ENCODE measurements around the gene ATP8A1.

The ATP8A1 gene

GRCh38 chr4:42633605-42634388 lies 23.1 kb downstream of the ATP8A1 start:
- no peak overlapping the region for H3K27ac ChIP-seq (ENCODE audit: low read depth, low read length)
- H3K4me3 ChIP-seq (ENCODE audit: low read length), result no peak overlapping the region
- H3K9ac ChIP-seq (ENCODE audit: low read length), result no peak overlapping the region
- H3K4me1 ChIP-seq (ENCODE audit: control insufficient read depth, insufficient read depth, low read length), result no peaks in the 10 kb centered on the region
- no peaks in the 10 kb centered on the region for H3K36me3 ChIP-seq (ENCODE audit: control insufficient read depth, insufficient read depth, low read length)
- H3K27me3 ChIP-seq (ENCODE audit: control insufficient read depth, insufficient read depth, low read length), result no peaks in the 10 kb centered on the region

- no peak overlapping the region for H3K4me3 ChIP-seq (ENCODE audit: low read length)
- no peaks in the 10 kb centered on the region for H3K27me3 ChIP-seq (ENCODE audit: control insufficient read depth, insufficient read depth, low read length)
- H3K36me3 ChIP-seq (ENCODE audit: control insufficient read depth, insufficient read depth, low read length), result no peaks in the 10 kb centered on the region
- H3K4me1 ChIP-seq (ENCODE audit: control insufficient read depth, insufficient read depth, low read length), result no peaks in the 10 kb centered on the region
- no peak overlapping the region for H3K27ac ChIP-seq (ENCODE audit: low read depth, low read length)
- H3K9ac ChIP-seq (ENCODE audit: low read length), result no peak overlapping the region
Observed at GRCh38 chr4:42632653-42633382, 24.1 kb downstream of the ATP8A1 start.

GRCh38 chr4:42630908-42631307 lies 26.0 kb downstream of the ATP8A1 start:
- Histone ChIP-seq H3K9ac (ENCODE audit: low read length) (no peak overlapping the region), H3K4me1 (ENCODE audit: control insufficient read depth, insufficient read depth, low read length) (no peaks in the 10 kb centered on the region), H3K27ac (ENCODE audit: low read depth, low read length) (no peak overlapping the region), H3K36me3 (ENCODE audit: control insufficient read depth, insufficient read depth, low read length) (no peaks in the 10 kb centered on the region), H3K4me3 (ENCODE audit: low read length) (no peak overlapping the region), H3K27me3 (ENCODE audit: control insufficient read depth, insufficient read depth, low read length) (no peaks in the 10 kb centered on the region)

GRCh38 chr4:42628740-42629139 lies 28.2 kb downstream of the ATP8A1 start:
- no peak overlapping the region for H3K27ac ChIP-seq (ENCODE audit: low read depth, low read length)
- H3K27me3 ChIP-seq (ENCODE audit: control insufficient read depth, insufficient read depth, low read length), result no peaks in the 10 kb centered on the region
- H3K4me1 ChIP-seq (ENCODE audit: control insufficient read depth, insufficient read depth, low read length), result no peaks in the 10 kb centered on the region
- H3K9ac ChIP-seq (ENCODE audit: low read length), result no peak overlapping the region
- H3K4me3 ChIP-seq (ENCODE audit: low read length), result no peak overlapping the region
- H3K36me3 ChIP-seq (ENCODE audit: control insufficient read depth, insufficient read depth, low read length), result no peaks in the 10 kb centered on the region

- Histone ChIP-seq H3K4me1 (ENCODE audit: control insufficient read depth, insufficient read depth, low read length) (no peaks in the 10 kb centered on the region), H3K36me3 (ENCODE audit: control insufficient read depth, insufficient read depth, low read length) (no peaks in the 10 kb centered on the region), H3K27me3 (ENCODE audit: control insufficient read depth, insufficient read depth, low read length) (no peaks in the 10 kb centered on the region), H3K9ac (ENCODE audit: low read length) (no peak overlapping the region), H3K27ac (ENCODE audit: low read depth, low read length) (no peak overlapping the region), H3K4me3 (ENCODE audit: low read length) (no peak overlapping the region)
Observed at GRCh38 chr4:42627885-42628646, 28.8 kb downstream of the ATP8A1 start.

- Histone ChIP-seq H3K4me3 (ENCODE audit: low read length) (no peak overlapping the region), H3K4me1 (ENCODE audit: control insufficient read depth, insufficient read depth, low read length) (no peaks in the 10 kb centered on the region), H3K27me3 (ENCODE audit: control insufficient read depth, insufficient read depth, low read length) (no peaks in the 10 kb centered on the region), H3K36me3 (ENCODE audit: control insufficient read depth, insufficient read depth, low read length) (no peaks in the 10 kb centered on the region), H3K27ac (ENCODE audit: low read depth, low read length) (no peak overlapping the region), H3K9ac (ENCODE audit: low read length) (no peak overlapping the region)
Observed at GRCh38 chr4:42626629-42627146, 30.2 kb downstream of the ATP8A1 start.

GRCh38 chr4:42625329-42625728 lies 31.6 kb downstream of the ATP8A1 start:
- Histone ChIP-seq H3K9ac (ENCODE audit: low read length) (no peak overlapping the region), H3K27me3 (ENCODE audit: control insufficient read depth, insufficient read depth, low read length) (no peaks in the 10 kb centered on the region), H3K27ac (ENCODE audit: low read depth, low read length) (no peak overlapping the region), H3K4me1 (ENCODE audit: control insufficient read depth, insufficient read depth, low read length) (no peaks in the 10 kb centered on the region), H3K4me3 (ENCODE audit: low read length) (no peak overlapping the region), H3K36me3 (ENCODE audit: control insufficient read depth, insufficient read depth, low read length) (no peaks in the 10 kb centered on the region)

GRCh38 chr4:42624551-42624950 lies 32.4 kb downstream of the ATP8A1 start:
- Histone ChIP-seq H3K36me3 (ENCODE audit: control insufficient read depth, insufficient read depth, low read length) (no peaks in the 10 kb centered on the region), H3K27me3 (ENCODE audit: control insufficient read depth, insufficient read depth, low read length) (no peaks in the 10 kb centered on the region), H3K27ac (ENCODE audit: low read depth, low read length) (no peak overlapping the region), H3K9ac (ENCODE audit: low read length) (no peak overlapping the region), H3K4me3 (ENCODE audit: low read length) (no peak overlapping the region), H3K4me1 (ENCODE audit: control insufficient read depth, insufficient read depth, low read length) (no peaks in the 10 kb centered on the region)

GRCh38 chr4:42618023-42618422 lies 38.9 kb downstream of the ATP8A1 start:
- Histone ChIP-seq H3K27me3 (ENCODE audit: control insufficient read depth, insufficient read depth, low read length) (no peaks in the 10 kb centered on the region), H3K27ac (ENCODE audit: low read depth, low read length) (no peak overlapping the region), H3K4me1 (ENCODE audit: control insufficient read depth, insufficient read depth, low read length) (no peaks in the 10 kb centered on the region), H3K9ac (ENCODE audit: low read length) (no peak overlapping the region), H3K4me3 (ENCODE audit: low read length) (no peak overlapping the region), H3K36me3 (ENCODE audit: control insufficient read depth, insufficient read depth, low read length) (no peaks in the 10 kb centered on the region)

- Histone ChIP-seq H3K27me3 (ENCODE audit: control insufficient read depth, insufficient read depth, low read length) (no peaks in the 10 kb centered on the region), H3K9ac (ENCODE audit: low read length) (no peak overlapping the region), H3K4me1 (ENCODE audit: control insufficient read depth, insufficient read depth, low read length) (no peaks in the 10 kb centered on the region), H3K27ac (ENCODE audit: low read depth, low read length) (no peak overlapping the region), H3K4me3 (ENCODE audit: low read length) (no peak overlapping the region), H3K36me3 (ENCODE audit: control insufficient read depth, insufficient read depth, low read length) (no peaks in the 10 kb centered on the region)
Observed at GRCh38 chr4:42617030-42617429, 39.9 kb downstream of the ATP8A1 start.

GRCh38 chr4:42616572-42616971 lies 40.3 kb downstream of the ATP8A1 start:
- Histone ChIP-seq H3K4me3 (ENCODE audit: low read length) (no peak overlapping the region), H3K9ac (ENCODE audit: low read length) (no peak overlapping the region), H3K27me3 (ENCODE audit: control insufficient read depth, insufficient read depth, low read length) (no peaks in the 10 kb centered on the region), H3K36me3 (ENCODE audit: control insufficient read depth, insufficient read depth, low read length) (no peaks in the 10 kb centered on the region), H3K4me1 (ENCODE audit: control insufficient read depth, insufficient read depth, low read length) (no peaks in the 10 kb centered on the region), H3K27ac (ENCODE audit: low read depth, low read length) (no peak overlapping the region)

- H3K27me3 ChIP-seq (ENCODE audit: control insufficient read depth, insufficient read depth, low read length), result no peaks in the 10 kb centered on the region
- H3K9ac ChIP-seq (ENCODE audit: low read length), result no peak overlapping the region
- H3K36me3 ChIP-seq (ENCODE audit: control insufficient read depth, insufficient read depth, low read length), result no peaks in the 10 kb centered on the region
- no peak overlapping the region for H3K27ac ChIP-seq (ENCODE audit: low read depth, low read length)
- no peaks in the 10 kb centered on the region for H3K4me1 ChIP-seq (ENCODE audit: control insufficient read depth, insufficient read depth, low read length)
- H3K4me3 ChIP-seq (ENCODE audit: low read length), result no peak overlapping the region
Observed at GRCh38 chr4:42615131-42615763, 41.7 kb downstream of the ATP8A1 start.

Measured in rectal smooth muscle tissue (tissue), 1 donor.